Upper lobe of left lung (tissue), 6 donors: ENCODE measurements around the gene WDR11. TPM values are rescaled to one million over a fixed set of nuclear protein-coding genes. Genes with fewer than 3 reads are reported as not detected.

ENCODE experiments used
- ATAC-seq, 2 donors: fragments of 200-7000 bp; cut with Tn5 transposase; one replicate each; pipeline ENCODE4 v1.9.1; 2022; ENCODE audit warnings: mild to moderate bottlenecking in 2 of 2, moderate library complexity in 2 of 2; ENCODE audit not compliant: low FRiP score in 2 of 2
- DNase-seq, 2 donors: peaks; one replicate each; pipeline ENCODE4 v3.0.0-alpha.2; 2019 to 2020
- H3K27ac ChIP-seq, 4 donors: fragments of 200-600 bp; sonication (generic); one replicate each; pipeline ENCODE4 v1.5.1; 2016 to 2019
- H3K27me3 ChIP-seq, 4 donors: fragments of 200-600 bp; sonication (generic); one replicate each; pipeline ENCODE4 v1.5.1; 2017 to 2019
- H3K36me3 ChIP-seq, 4 donors: fragments of 200-600 bp; sonication (generic); one replicate each; pipeline ENCODE4 v1.5.1; 2016 to 2019
- H3K4me1 ChIP-seq, 4 donors: fragments of 200-600 bp; sonication (generic); one replicate each; pipeline ENCODE4 v1.5.1; 2018 to 2019
- H3K4me3 ChIP-seq, 4 donors: fragments of 200-600 bp; sonication (generic); one replicate each; pipeline ENCODE4 v1.5.1; 2017 to 2019; ENCODE audit warnings: mild to moderate bottlenecking in 2 of 4, moderate library complexity in 1 of 4
- H3K9me3 ChIP-seq, 4 donors: fragments of 200-600 bp; sonication (generic); one replicate each; pipeline ENCODE4 v1.5.1; 2018 to 2019
- CTCF ChIP-seq, 6 experiments: fragments of 450-650 bp in 4 of 6; fragments of 200-600 bp in 2 of 6; sonication (generic) in 2 of 6; IDR thresholded peaks; one replicate each; pipeline ENCODE4 v1.5.1; 2016 to 2019; ENCODE audit warnings: antibody characterized with exemption in 6 of 6
- EP300 ChIP-seq, 4 donors: sonication (generic); formaldehyde crosslinking; IDR thresholded peaks; one replicate each; pipeline ENCODE4 v1.5.1; 2017; ENCODE audit warnings: antibody characterized with exemption in 4 of 4, control low read depth in 2 of 4
- POLR2A ChIP-seq, 4 donors: fragments of 450-650 bp; IDR thresholded peaks; one replicate each; pipeline ENCODE4 v1.5.1; 2016 to 2017; ENCODE audit warnings: antibody characterized with exemption in 4 of 4, mild to moderate bottlenecking in 2 of 4
- POLR2AphosphoS5 ChIP-seq, 2 donors: sonication (generic); formaldehyde crosslinking; IDR thresholded peaks; one replicate each; pipeline ENCODE4 v1.5.1; 2017; ENCODE audit warnings: antibody characterized with exemption in 2 of 2
- WGBS, 2 donors: methylation state at CpG; one replicate each; pipeline ENCODE4 v1.1.5; 2017 to 2018; 5-methylcytosine and 5-hydroxymethylcytosine counted together
- total RNA-seq, 6 donors: library from RNA; depleted of rRNA in 4 of 6; stranded (reverse); fragments of >200 nt in 4 of 6; gene quantifications; one replicate each; pipeline versions ENCODE4 v1.1.0 to v1.2.1, GENCODE V29; 2016 to 2021
- donor health status: DM: no; HTN: no; CAD: no; lungs with moderate emphysema.
- donor health status: DM: no; HTN: yes; CAD: no; lungs with severe emphysema.

The WDR11 gene
- total RNA-seq, 6 donors from 2014 or later = 35.6 to 69.1 (median 40.4) TPM

- DNase-seq (no peak), ATAC-seq (no peak)
- no peaks in the 10 kb centered on the region for H3K27me3 ChIP-seq
- TF ChIP-seq POLR2AphosphoS5 (IDR thresholded peaks at IDR 0.05) (no peak), POLR2A (IDR thresholded peaks at IDR 0.05) (no peak), EP300 (IDR thresholded peaks at IDR 0.05) (no peak), CTCF (IDR thresholded peaks at IDR 0.05) (no peak)
- no peaks in the 10 kb centered on the region for H3K4me1 ChIP-seq
- WGBS, 2 donors = 91 to 94% methylated on average over 3 of the region's 3 CpGs
- no peaks in the 10 kb centered on the region for H3K9me3 ChIP-seq
- H3K4me3 ChIP-seq = no peak overlapping the region
- H3K36me3 ChIP-seq = peaks cover 0 to 86% (median 39%) of the 10 kb centered on the region in 4 donors
- no peak overlapping the region for H3K27ac ChIP-seq
Observed at GRCh38 chr10:120887482-120887881, 36.3 kb downstream of the WDR11 start.

GRCh38 chr10:120891365-120891764 is 40.2 kb downstream of the WDR11 start:
- Histone ChIP-seq H3K36me3 (peaks cover 0 to 77% (median 38%) of the 10 kb centered on the region in 4 donors), H3K27ac (no peak overlapping the region), H3K4me1 (no peaks in the 10 kb centered on the region), H3K4me3 (no peak overlapping the region), H3K27me3 (no peaks in the 10 kb centered on the region), H3K9me3 (no peaks in the 10 kb centered on the region)
- no peak for ATAC-seq
- no peak for DNase-seq
- TF ChIP-seq EP300 (IDR thresholded peaks at IDR 0.05) (no peak), CTCF (IDR thresholded peaks at IDR 0.05) (no peak), POLR2A (IDR thresholded peaks at IDR 0.05) (no peak), POLR2AphosphoS5 (IDR thresholded peaks at IDR 0.05) (no peak)

GRCh38 chr10:120894556-120894955 is 43.4 kb downstream of the WDR11 start:
- WGBS, 2 donors = 100% methylated on average over 1 of the region's 1 CpG
- no peak for ATAC-seq

GRCh38 chr10:120897343-120897742 is 46.2 kb downstream of the WDR11 start:
- peaks cover 12 to 51% (median 30%) of the 10 kb centered on the region in 4 donors for H3K36me3 ChIP-seq
- H3K4me1 ChIP-seq = no peaks in the 10 kb centered on the region
- whole genome bisulfite sequencing, 2 donors = 57 to 62% methylated on average over 2 of the region's 2 CpGs
- H3K27me3 ChIP-seq = no peaks in the 10 kb centered on the region
- no peak overlapping the region for H3K4me3 ChIP-seq
- TF ChIP-seq EP300 (IDR thresholded peaks at IDR 0.05) = no peak
- TF ChIP-seq POLR2AphosphoS5 (IDR thresholded peaks at IDR 0.05) = no peak
- TF ChIP-seq POLR2A (IDR thresholded peaks at IDR 0.05) = no peak
- no peak for TF ChIP-seq CTCF (IDR thresholded peaks at IDR 0.05)
- ATAC-seq (no peak), DNase-seq (no peak)
- no peak overlapping the region for H3K27ac ChIP-seq
- no peaks in the 10 kb centered on the region for H3K9me3 ChIP-seq

More at GRCh38 chr10:120894556-120894955, 43.4 kb downstream of the WDR11 start:
- DNase-seq = no peak
- TF ChIP-seq CTCF (IDR thresholded peaks at IDR 0.05) = no peak
- TF ChIP-seq POLR2AphosphoS5 (IDR thresholded peaks at IDR 0.05) = no peak
- TF ChIP-seq EP300 (IDR thresholded peaks at IDR 0.05) = no peak
- no peak for TF ChIP-seq POLR2A (IDR thresholded peaks at IDR 0.05)
- no peaks in the 10 kb centered on the region for H3K27me3 ChIP-seq
- no peak overlapping the region for H3K4me3 ChIP-seq
- no peaks in the 10 kb centered on the region for H3K9me3 ChIP-seq
- peaks cover 0 to 51% (median 31%) of the 10 kb centered on the region in 4 donors for H3K36me3 ChIP-seq
- H3K4me1 ChIP-seq = no peaks in the 10 kb centered on the region
- H3K27ac ChIP-seq = no peak overlapping the region

- Histone ChIP-seq H3K4me1 (no peaks in the 10 kb centered on the region), H3K9me3 (peaks cover 0 to 3% (median 1%) of the 10 kb centered on the region in 4 donors), H3K36me3 (peaks cover 36 to 100% (median 86%) of the 10 kb centered on the region in 4 donors), H3K4me3 (no peak overlapping the region), H3K27me3 (no peaks in the 10 kb centered on the region), H3K27ac (no peak overlapping the region)
- WGBS, 2 donors = 87% methylated on average over 9 of the region's 9 CpGs
- TF ChIP-seq POLR2A (IDR thresholded peaks at IDR 0.05) (no peak), CTCF (IDR thresholded peaks at IDR 0.05) (no peak), POLR2AphosphoS5 (IDR thresholded peaks at IDR 0.05) (no peak), EP300 (IDR thresholded peaks at IDR 0.05) (no peak)
- no peak for DNase-seq
- no peak for ATAC-seq
Observed at GRCh38 chr10:120905268-120905667, 54.1 kb downstream of the WDR11 start.
